ENCODE measurements around the gene TKTL2. TPM values are rescaled to one million over a fixed set of nuclear protein-coding genes. Genes with fewer than 3 reads are reported as not detected.
A peak's percentile ranks its signal among the peaks of the same experiment; 100 is the strongest.
"Not testable (repeated sequence)": the region's sequence is repeated elsewhere in the genome, so short reads cannot be mapped to it uniquely, and the experiment has no call there.

TKTL2 gene
- total RNA-seq, 2 experiments from 2014 or later: not detected

- no peak overlapping the region for H3K27ac Mint-ChIP-seq
- no peaks in the 10 kb centered on the region for H3K4me1 Mint-ChIP-seq (ENCODE audit: low read depth)
- POLR2A ChIA-PET: interaction anchor here (1.5 kb wide), 1 partner anchor 9 kb away, joined by 6 read pairs; the partner anchor contains the start of gene TMA16
Observed at GRCh38 chr4:163485589-163485988, 12.0 kb upstream of the TKTL2 start.

GRCh38 chr4:163484906-163485305 is 11.4 kb upstream of the TKTL2 start:
- no peak overlapping the region for H3K27ac Mint-ChIP-seq
- no peaks in the 10 kb centered on the region for H3K9me3 Mint-ChIP-seq (ENCODE audit: insufficient read depth)
- H3K36me3 Mint-ChIP-seq (ENCODE audit: low read depth): no peaks in the 10 kb centered on the region
- H3K4me1 Mint-ChIP-seq (ENCODE audit: low read depth): no peaks in the 10 kb centered on the region
- H3K4me3 Mint-ChIP-seq: no peak overlapping the region
- peak; percentile 75 for DNase-seq
- POLR2A ChIA-PET: interaction anchor here (1.5 kb wide), 1 partner anchor 9 kb away, joined by 6 read pairs; the partner anchor contains the start of gene TMA16
- CTCF ChIA-PET: interaction anchor here (1.1 to 4.2 kb wide), 3 partner anchors 58 to 70 kb away, joined by 3 to 76 read pairs (median 14); no protein-coding TSS in a partner anchor
- H3K27me3 Mint-ChIP-seq (ENCODE audit: low read depth): peaks cover 34% of the 10 kb centered on the region
- peak; percentile 61 for ATAC-seq

More at GRCh38 chr4:163485589-163485988, 12.0 kb upstream of the TKTL2 start:
- H3K27me3 Mint-ChIP-seq (ENCODE audit: low read depth): peaks cover 39% of the 10 kb centered on the region
- no peak overlapping the region for H3K4me3 Mint-ChIP-seq
- CTCF ChIA-PET: interaction anchor here (0.8 to 4.2 kb wide), 5 partner anchors 9 to 69 kb away, joined by 3 to 76 read pairs (median 5); partner anchors contain the start of gene TMA16
- no peaks in the 10 kb centered on the region for H3K36me3 Mint-ChIP-seq (ENCODE audit: low read depth)
- ATAC-seq (no peak), DNase-seq (no peak)
- no peaks in the 10 kb centered on the region for H3K9me3 Mint-ChIP-seq (ENCODE audit: insufficient read depth)

- Mint-ChIP-seq H3K27me3 (ENCODE audit: low read depth) (peaks cover 18% of the 10 kb centered on the region), H3K9me3 (ENCODE audit: insufficient read depth) (no peaks in the 10 kb centered on the region), H3K4me3 (no peak overlapping the region), H3K27ac (no peak overlapping the region), H3K36me3 (ENCODE audit: low read depth) (no peaks in the 10 kb centered on the region), H3K4me1 (ENCODE audit: low read depth) (no peaks in the 10 kb centered on the region)
- ChIA-PET CTCF (interaction anchor here (2.1 kb wide), 1 partner anchor 66 kb away, joined by 20 read pairs; no protein-coding TSS in a partner anchor), POLR2A (no interaction called here)
- DNase-seq (no peak), ATAC-seq (no peak)
Observed at GRCh38 chr4:163482190-163482589, 8.6 kb upstream of the TKTL2 start.

- Mint-ChIP-seq H3K27me3 (ENCODE audit: low read depth) (peaks cover 9% of the 10 kb centered on the region), H3K9me3 (ENCODE audit: insufficient read depth) (no peaks in the 10 kb centered on the region), H3K36me3 (ENCODE audit: low read depth) (no peaks in the 10 kb centered on the region), H3K4me3 (no peak overlapping the region), H3K4me1 (ENCODE audit: low read depth) (no peaks in the 10 kb centered on the region), H3K27ac (no peak overlapping the region)
- ChIA-PET CTCF (no interaction called here), POLR2A (no interaction called here)
- ATAC-seq (no peak), DNase-seq (no peak)
Observed at GRCh38 chr4:163476761-163477438, 3.3 kb upstream of the TKTL2 start.

GRCh38 chr4:163474027-163474426 is 473 bp upstream of the TKTL2 start:
- H3K9me3 Mint-ChIP-seq (ENCODE audit: insufficient read depth): no peaks in the 10 kb centered on the region
- peaks cover 4% of the 10 kb centered on the region for H3K27me3 Mint-ChIP-seq (ENCODE audit: low read depth)
- ChIA-PET POLR2A (no interaction called here), CTCF (no interaction called here)
- H3K36me3 Mint-ChIP-seq (ENCODE audit: low read depth): no peaks in the 10 kb centered on the region
- ATAC-seq (no peak), DNase-seq (no peak)
- H3K27ac Mint-ChIP-seq: no peak overlapping the region
- H3K4me1 Mint-ChIP-seq (ENCODE audit: low read depth): no peaks in the 10 kb centered on the region
- no peak overlapping the region for H3K4me3 Mint-ChIP-seq

GRCh38 chr4:163473130-163473529 is 424 bp downstream of the TKTL2 start:
- DNase-seq: no peak

GRCh38 chr4:163470391-163470790 is 3.2 kb downstream of the TKTL2 start:
- Mint-ChIP-seq H3K4me3 (no peak overlapping the region), H3K27me3 (ENCODE audit: low read depth) (peaks cover 4% of the 10 kb centered on the region), H3K27ac (no peak overlapping the region), H3K9me3 (ENCODE audit: insufficient read depth) (no peaks in the 10 kb centered on the region), H3K36me3 (ENCODE audit: low read depth) (no peaks in the 10 kb centered on the region), H3K4me1 (ENCODE audit: low read depth) (no peaks in the 10 kb centered on the region)
- DNase-seq (no peak), ATAC-seq (no peak)
- ChIA-PET CTCF (no interaction called here), POLR2A (no interaction called here)

More at GRCh38 chr4:163473130-163473529, 424 bp downstream of the TKTL2 start:
- Mint-ChIP-seq H3K36me3 (ENCODE audit: low read depth) (no peaks in the 10 kb centered on the region), H3K4me1 (ENCODE audit: low read depth) (no peaks in the 10 kb centered on the region), H3K9me3 (ENCODE audit: insufficient read depth) (no peaks in the 10 kb centered on the region), H3K27ac (no peak overlapping the region), H3K27me3 (ENCODE audit: low read depth) (peaks cover 5% of the 10 kb centered on the region), H3K4me3 (no peak overlapping the region)
- ChIA-PET CTCF (no interaction called here), POLR2A (no interaction called here)
- ATAC-seq: no peak

- H3K4me3 Mint-ChIP-seq: no peak overlapping the region
- CTCF ChIA-PET: interaction anchor here (0.6 kb wide), 1 partner anchor 29 kb away, joined by 3 read pairs; no protein-coding TSS in a partner anchor
- H3K27ac Mint-ChIP-seq: no peak overlapping the region
- H3K9me3 Mint-ChIP-seq (ENCODE audit: insufficient read depth): no peaks in the 10 kb centered on the region
- DNase-seq: no peak
- H3K4me1 Mint-ChIP-seq (ENCODE audit: low read depth): no peaks in the 10 kb centered on the region
- POLR2A ChIA-PET: no interaction called here
- no peak for ATAC-seq
- H3K27me3 Mint-ChIP-seq (ENCODE audit: low read depth): peaks cover 4% of the 10 kb centered on the region
- H3K36me3 Mint-ChIP-seq (ENCODE audit: low read depth): no peaks in the 10 kb centered on the region
Observed at GRCh38 chr4:163467082-163467770, 6.3 kb downstream of the TKTL2 start.

- ChIA-PET CTCF (interaction anchor here (0.6 kb wide), 1 partner anchor 257 kb away, joined by 3 read pairs; no protein-coding TSS in a partner anchor), POLR2A (no interaction called here)
- Mint-ChIP-seq H3K27ac (no peak overlapping the region), H3K27me3 (ENCODE audit: low read depth) (peaks cover under 1% of the 10 kb centered on the region), H3K9me3 (ENCODE audit: insufficient read depth) (no peaks in the 10 kb centered on the region), H3K4me3 (no peak overlapping the region), H3K4me1 (ENCODE audit: low read depth) (no peaks in the 10 kb centered on the region), H3K36me3 (ENCODE audit: low read depth) (no peaks in the 10 kb centered on the region)
- ATAC-seq (no peak), DNase-seq (no peak)
Observed at GRCh38 chr4:163462556-163462955, 11.0 kb downstream of the TKTL2 start.

- H3K36me3 Mint-ChIP-seq (ENCODE audit: low read depth): no peaks in the 10 kb centered on the region
- DNase-seq (no peak), ATAC-seq (no peak)
- H3K4me1 Mint-ChIP-seq (ENCODE audit: low read depth): no peaks in the 10 kb centered on the region
- H3K27me3 Mint-ChIP-seq (ENCODE audit: low read depth): no peaks in the 10 kb centered on the region
- H3K9me3 Mint-ChIP-seq (ENCODE audit: insufficient read depth): no peaks in the 10 kb centered on the region
- CTCF ChIA-PET: no interaction called here
- no peak overlapping the region for H3K4me3 Mint-ChIP-seq
- H3K27ac Mint-ChIP-seq: no peak overlapping the region
- POLR2A ChIA-PET: no interaction called here
Observed at GRCh38 chr4:163448540-163449203, 24.9 kb downstream of the TKTL2 start.

- ChIA-PET CTCF (no interaction called here), POLR2A (no interaction called here)
- ATAC-seq: no peak
- H3K4me1 Mint-ChIP-seq (ENCODE audit: low read depth): no peaks in the 10 kb centered on the region
- no peak overlapping the region for H3K27ac Mint-ChIP-seq
- no peak for DNase-seq
- no peak overlapping the region for H3K4me3 Mint-ChIP-seq
- H3K9me3 Mint-ChIP-seq (ENCODE audit: insufficient read depth): no peaks in the 10 kb centered on the region
- no peaks in the 10 kb centered on the region for H3K36me3 Mint-ChIP-seq (ENCODE audit: low read depth)
- no peaks in the 10 kb centered on the region for H3K27me3 Mint-ChIP-seq (ENCODE audit: low read depth)
Observed at GRCh38 chr4:163447481-163447880, 26.1 kb downstream of the TKTL2 start.

- H3K27ac Mint-ChIP-seq; H3K4me1 Mint-ChIP-seq (ENCODE audit: low read depth); POLR2A ChIA-PET; H3K9me3 Mint-ChIP-seq (ENCODE audit: insufficient read depth); CTCF ChIA-PET; ATAC-seq; DNase-seq; H3K4me3 Mint-ChIP-seq; H3K36me3 Mint-ChIP-seq (ENCODE audit: low read depth); H3K27me3 Mint-ChIP-seq (ENCODE audit: low read depth): not testable (repeated sequence)
Observed at GRCh38 chr4:163447023-163447422, 26.5 kb downstream of the TKTL2 start.
